Liver (tissue), 9 donors: ENCODE data around the gene TENT4B. TPM values are rescaled to one million over a fixed set of nuclear protein-coding genes. Genes with fewer than 3 reads are reported as not detected.

Experiments used
- DNase-seq: peaks from one replicate; pipeline ENCODE4 v3.0.0-alpha.2; 2017; ENCODE audit warnings: low spot score
- H3K27ac ChIP-seq, 2 donors: one replicate each; pipeline ENCODE4 v1.7.0; 2013; ENCODE audit warnings: inconsistent platforms in 2 of 2, low read length in 2 of 2, control low read depth in 1 of 2, low read depth in 1 of 2, mild to moderate bottlenecking in 1 of 2
- H3K27me3 ChIP-seq, 4 donors: one replicate each; pipeline versions ENCODE4 v1.6.1 to v1.7.0; 2013; ENCODE audit warnings: low read length in 3 of 4, inconsistent platforms in 1 of 4, mild to moderate bottlenecking in 1 of 4, moderate library complexity in 1 of 4; ENCODE audit not compliant: control insufficient read depth in 4 of 4, insufficient read depth in 4 of 4
- H3K36me3 ChIP-seq, 4 donors: one replicate each; pipeline versions ENCODE4 v1.6.1 to v1.7.0; 2013; ENCODE audit warnings: low read length in 3 of 4, mild to moderate bottlenecking in 3 of 4, low read depth in 1 of 4, moderate library complexity in 1 of 4; ENCODE audit not compliant: control insufficient read depth in 4 of 4, insufficient read depth in 3 of 4
- H3K4me1 ChIP-seq, 4 donors: one replicate each; pipeline versions ENCODE4 v1.6.1 to v1.7.0; 2013; ENCODE audit warnings: low read length in 3 of 4, mild to moderate bottlenecking in 3 of 4, moderate library complexity in 1 of 4; ENCODE audit not compliant: control insufficient read depth in 4 of 4, insufficient read depth in 4 of 4
- H3K4me3 ChIP-seq, 3 donors: one replicate each; pipeline versions ENCODE4 v1.6.1 to v1.7.0; 2013; ENCODE audit warnings: low read length in 3 of 3, control low read depth in 1 of 3, low read depth in 1 of 3, mild to moderate bottlenecking in 1 of 3
- H3K9ac ChIP-seq, 2 donors: one replicate each; pipeline ENCODE4 v1.7.0; 2013; ENCODE audit warnings: low read length in 2 of 2, mild to moderate bottlenecking in 2 of 2, moderate library complexity in 2 of 2, control low read depth in 1 of 2, low read depth in 1 of 2
- H3K9me3 ChIP-seq, 4 donors: one replicate each; pipeline versions ENCODE4 v1.6.1 to v1.7.0; 2013; ENCODE audit warnings: low read length in 3 of 4; ENCODE audit not compliant: control insufficient read depth in 4 of 4
- EGR1 ChIP-seq, 2 donors: IDR thresholded peaks; 2 replicates each; pipeline ENCODE4 v1.6.1; 2016 to 2018; ENCODE audit warnings: antibody characterized with exemption in 2 of 2, low read depth in 2 of 2
- FOXA1 ChIP-seq: IDR thresholded peaks from 2 replicates; pipeline ENCODE4 v1.6.1; 2016; ENCODE audit warnings: antibody characterized with exemption
- FOXA2 ChIP-seq: IDR thresholded peaks from 2 replicates; pipeline ENCODE4 v1.6.1; 2016; ENCODE audit warnings: antibody characterized with exemption
- HNF4A ChIP-seq, 2 donors: conservative IDR thresholded peaks; 2 replicates each; pipeline ENCODE4 v1.6.1; 2016; ENCODE audit warnings: antibody characterized with exemption in 2 of 2, mild to moderate bottlenecking in 2 of 2
- HNF4G ChIP-seq: IDR thresholded peaks from 2 replicates; pipeline ENCODE4 v1.6.1; 2016; ENCODE audit warnings: antibody characterized with exemption
- JUND ChIP-seq, 2 donors: IDR thresholded peaks; 2 replicates each; pipeline ENCODE4 v1.6.1; 2016; ENCODE audit warnings: antibody characterized with exemption in 2 of 2
- NR2F2 ChIP-seq: IDR thresholded peaks from 2 replicates; pipeline ENCODE4 v1.6.1; 2016; ENCODE audit warnings: antibody characterized with exemption
- RAD21 ChIP-seq, 2 donors: IDR thresholded peaks; 2 replicates each; pipeline ENCODE4 v1.6.1; 2016; ENCODE audit warnings: antibody characterized with exemption in 2 of 2, mild to moderate bottlenecking in 2 of 2
- RXRA ChIP-seq, 2 donors: IDR thresholded peaks; 2 replicates each; pipeline ENCODE4 v1.6.1; 2017 to 2018; ENCODE audit warnings: antibody characterized with exemption in 2 of 2, mild to moderate bottlenecking in 1 of 2
- TAF1 ChIP-seq: conservative IDR thresholded peaks from 2 replicates; pipeline ENCODE4 v1.6.1; 2016; ENCODE audit warnings: antibody characterized with exemption, mild to moderate bottlenecking
- YY1 ChIP-seq: IDR thresholded peaks from 2 replicates; pipeline ENCODE4 v1.6.1; 2016; ENCODE audit warnings: antibody characterized with exemption, mild to moderate bottlenecking
- WGBS: extraction: QIAGEN DNeasy Blood & Tissue Kit; methylation state at CpG from one replicate; pipeline ENCODE4 v1.1.7; 2013; 5-methylcytosine and 5-hydroxymethylcytosine counted together
- polyA plus RNA-seq, 2 donors: library from polyadenylated mRNA; stranded (reverse) in 1 of 2; unstranded in 1 of 2; fragments of 200-250 nt in 1 of 2; fragments of >200 nt in 1 of 2; fragmentation: Nextera tagmentation in 1 of 2; extraction: Ambion mirVana in 1 of 2; gene quantifications; one replicate each; pipeline versions ENCODE4 v1.2.1 to v1.2.3, GENCODE V29; 2013 to 2015
- total RNA-seq, 2 donors: library from RNA; depleted of rRNA; stranded (reverse); fragments of >200 nt; gene quantifications; one replicate each; pipeline ENCODE4 v1.2.3, GENCODE V29; 2014
- TF ChIP-seq, protein P1 (sequence below): IDR thresholded peaks from 2 replicates; pipeline ENCODE4 v1.6.1; 2016; ENCODE audit warnings: antibody characterized with exemption, mild to moderate bottlenecking
- TF ChIP-seq, protein P2 (sequence below): IDR thresholded peaks from 2 replicates; pipeline ENCODE4 v1.6.1; 2016; ENCODE audit warnings: antibody characterized with exemption
- TF ChIP-seq, protein P3 (sequence below): fragments of 150-350 bp; IDR thresholded peaks from 2 replicates; pipeline ENCODE4 v1.5.1; 2017; ENCODE audit warnings: improper control_type of control experiment, low read depth, low read length; ENCODE audit not compliant: missing input control
- TF ChIP-seq, protein P4 (sequence below): IDR thresholded peaks from 2 replicates; pipeline ENCODE4 v1.6.1; 2016; ENCODE audit warnings: antibody characterized with exemption
- donor health status: healthy.
- donor health status: healthy.
- donor health status: healthy.
- donor health status: healthy.
- donor health status: healthy.

The TENT4B gene
- total and polyA plus RNA-seq, 4 donors = 4.2 to 10.8 (median 7.9) TPM

GRCh38 chr16:50160495-50161164 lies 7.5 kb downstream of the TENT4B start:
- no peak overlapping the region for H3K4me3 ChIP-seq
- TF ChIP-seq, protein P1, sequence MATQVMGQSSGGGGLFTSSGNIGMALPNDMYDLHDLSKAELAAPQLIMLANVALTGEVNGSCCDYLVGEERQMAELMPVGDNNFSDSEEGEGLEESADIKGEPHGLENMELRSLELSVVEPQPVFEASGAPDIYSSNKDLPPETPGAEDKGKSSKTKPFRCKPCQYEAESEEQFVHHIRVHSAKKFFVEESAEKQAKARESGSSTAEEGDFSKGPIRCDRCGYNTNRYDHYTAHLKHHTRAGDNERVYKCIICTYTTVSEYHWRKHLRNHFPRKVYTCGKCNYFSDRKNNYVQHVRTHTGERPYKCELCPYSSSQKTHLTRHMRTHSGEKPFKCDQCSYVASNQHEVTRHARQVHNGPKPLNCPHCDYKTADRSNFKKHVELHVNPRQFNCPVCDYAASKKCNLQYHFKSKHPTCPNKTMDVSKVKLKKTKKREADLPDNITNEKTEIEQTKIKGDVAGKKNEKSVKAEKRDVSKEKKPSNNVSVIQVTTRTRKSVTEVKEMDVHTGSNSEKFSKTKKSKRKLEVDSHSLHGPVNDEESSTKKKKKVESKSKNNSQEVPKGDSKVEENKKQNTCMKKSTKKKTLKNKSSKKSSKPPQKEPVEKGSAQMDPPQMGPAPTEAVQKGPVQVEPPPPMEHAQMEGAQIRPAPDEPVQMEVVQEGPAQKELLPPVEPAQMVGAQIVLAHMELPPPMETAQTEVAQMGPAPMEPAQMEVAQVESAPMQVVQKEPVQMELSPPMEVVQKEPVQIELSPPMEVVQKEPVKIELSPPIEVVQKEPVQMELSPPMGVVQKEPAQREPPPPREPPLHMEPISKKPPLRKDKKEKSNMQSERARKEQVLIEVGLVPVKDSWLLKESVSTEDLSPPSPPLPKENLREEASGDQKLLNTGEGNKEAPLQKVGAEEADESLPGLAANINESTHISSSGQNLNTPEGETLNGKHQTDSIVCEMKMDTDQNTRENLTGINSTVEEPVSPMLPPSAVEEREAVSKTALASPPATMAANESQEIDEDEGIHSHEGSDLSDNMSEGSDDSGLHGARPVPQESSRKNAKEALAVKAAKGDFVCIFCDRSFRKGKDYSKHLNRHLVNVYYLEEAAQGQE = peak; percentile 40
- TF ChIP-seq, protein P2, sequence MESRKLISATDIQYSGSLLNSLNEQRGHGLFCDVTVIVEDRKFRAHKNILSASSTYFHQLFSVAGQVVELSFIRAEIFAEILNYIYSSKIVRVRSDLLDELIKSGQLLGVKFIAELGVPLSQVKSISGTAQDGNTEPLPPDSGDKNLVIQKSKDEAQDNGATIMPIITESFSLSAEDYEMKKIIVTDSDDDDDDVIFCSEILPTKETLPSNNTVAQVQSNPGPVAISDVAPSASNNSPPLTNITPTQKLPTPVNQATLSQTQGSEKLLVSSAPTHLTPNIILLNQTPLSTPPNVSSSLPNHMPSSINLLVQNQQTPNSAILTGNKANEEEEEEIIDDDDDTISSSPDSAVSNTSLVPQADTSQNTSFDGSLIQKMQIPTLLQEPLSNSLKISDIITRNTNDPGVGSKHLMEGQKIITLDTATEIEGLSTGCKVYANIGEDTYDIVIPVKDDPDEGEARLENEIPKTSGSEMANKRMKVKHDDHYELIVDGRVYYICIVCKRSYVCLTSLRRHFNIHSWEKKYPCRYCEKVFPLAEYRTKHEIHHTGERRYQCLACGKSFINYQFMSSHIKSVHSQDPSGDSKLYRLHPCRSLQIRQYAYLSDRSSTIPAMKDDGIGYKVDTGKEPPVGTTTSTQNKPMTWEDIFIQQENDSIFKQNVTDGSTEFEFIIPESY = no peak
- H3K36me3 ChIP-seq = no peaks in the 10 kb centered on the region
- no peak overlapping the region for H3K27ac ChIP-seq
- no peaks in the 10 kb centered on the region for H3K27me3 ChIP-seq
- DNase-seq = no peak
- H3K4me1 ChIP-seq = peaks cover 4 to 30% (median 10%) of the 10 kb centered on the region in 4 donors
- H3K9ac ChIP-seq = no peak overlapping the region
- no peaks in the 10 kb centered on the region for H3K9me3 ChIP-seq
- WGBS = 85% methylated on average over 4 of the region's 4 CpGs

DNA sequence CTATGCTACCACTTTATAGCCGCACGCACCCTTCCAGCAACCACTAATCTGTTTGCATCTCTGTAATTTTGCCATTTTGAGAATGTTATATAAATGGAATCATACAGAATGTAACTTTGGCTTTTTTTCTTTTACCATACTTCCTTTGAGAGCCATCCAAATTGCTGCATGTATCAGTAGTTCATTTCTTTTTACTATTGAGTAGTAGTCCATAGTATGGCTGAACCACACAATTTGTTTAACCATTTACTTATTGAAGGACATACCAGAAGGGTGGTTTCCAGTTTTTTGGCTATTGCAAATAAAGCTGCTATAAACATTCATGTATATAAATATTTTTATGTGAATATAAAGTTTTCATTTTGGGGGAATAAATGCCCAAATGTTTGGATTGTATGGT lies 8.8 kb downstream of the TENT4B start:
- DNase-seq = no peak
- H3K9ac ChIP-seq = no peak overlapping the region
- no peak overlapping the region for H3K27ac ChIP-seq
- H3K4me3 ChIP-seq = no peak overlapping the region
- H3K36me3 ChIP-seq = no peaks in the 10 kb centered on the region
- TF ChIP-seq NR2F2 (no peak), RXRA (IDR thresholded peaks at IDR 0.05) (no peak), TAF1 (no peak), RAD21 (IDR thresholded peaks at IDR 0.05) (no peak), FOXA2 (no peak), HNF4G (no peak), YY1 (no peak), JUND (IDR thresholded peaks at IDR 0.05) (no peak), FOXA1 (no peak), HNF4A (conservative IDR thresholded peaks at IDR 0.05) (no peak), EGR1 (IDR thresholded peaks at IDR 0.05; ENCODE audit: low read depth in 2 of 2) (no peak)
- TF ChIP-seq, protein P3, sequence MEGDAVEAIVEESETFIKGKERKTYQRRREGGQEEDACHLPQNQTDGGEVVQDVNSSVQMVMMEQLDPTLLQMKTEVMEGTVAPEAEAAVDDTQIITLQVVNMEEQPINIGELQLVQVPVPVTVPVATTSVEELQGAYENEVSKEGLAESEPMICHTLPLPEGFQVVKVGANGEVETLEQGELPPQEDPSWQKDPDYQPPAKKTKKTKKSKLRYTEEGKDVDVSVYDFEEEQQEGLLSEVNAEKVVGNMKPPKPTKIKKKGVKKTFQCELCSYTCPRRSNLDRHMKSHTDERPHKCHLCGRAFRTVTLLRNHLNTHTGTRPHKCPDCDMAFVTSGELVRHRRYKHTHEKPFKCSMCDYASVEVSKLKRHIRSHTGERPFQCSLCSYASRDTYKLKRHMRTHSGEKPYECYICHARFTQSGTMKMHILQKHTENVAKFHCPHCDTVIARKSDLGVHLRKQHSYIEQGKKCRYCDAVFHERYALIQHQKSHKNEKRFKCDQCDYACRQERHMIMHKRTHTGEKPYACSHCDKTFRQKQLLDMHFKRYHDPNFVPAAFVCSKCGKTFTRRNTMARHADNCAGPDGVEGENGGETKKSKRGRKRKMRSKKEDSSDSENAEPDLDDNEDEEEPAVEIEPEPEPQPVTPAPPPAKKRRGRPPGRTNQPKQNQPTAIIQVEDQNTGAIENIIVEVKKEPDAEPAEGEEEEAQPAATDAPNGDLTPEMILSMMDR = no peak
- TF ChIP-seq, protein P2 = no peak
- TF ChIP-seq, protein P4, sequence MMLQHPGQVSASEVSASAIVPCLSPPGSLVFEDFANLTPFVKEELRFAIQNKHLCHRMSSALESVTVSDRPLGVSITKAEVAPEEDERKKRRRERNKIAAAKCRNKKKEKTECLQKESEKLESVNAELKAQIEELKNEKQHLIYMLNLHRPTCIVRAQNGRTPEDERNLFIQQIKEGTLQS = no peak
- TF ChIP-seq, protein P1 = no peak
- H3K9me3 ChIP-seq = no peaks in the 10 kb centered on the region
- no peaks in the 10 kb centered on the region for H3K27me3 ChIP-seq
- H3K4me1 ChIP-seq = peaks cover 0 to 19% (median 5%) of the 10 kb centered on the region in 4 donors
- WGBS = 98% methylated on average over 2 of the region's 2 CpGs
